ENCODE data around the gene SRP14.
"Not testable (repeated sequence)": the region's sequence is repeated elsewhere in the genome, so short reads cannot be mapped to it uniquely, and the experiment has no call there.

The SRP14 gene

DNA sequence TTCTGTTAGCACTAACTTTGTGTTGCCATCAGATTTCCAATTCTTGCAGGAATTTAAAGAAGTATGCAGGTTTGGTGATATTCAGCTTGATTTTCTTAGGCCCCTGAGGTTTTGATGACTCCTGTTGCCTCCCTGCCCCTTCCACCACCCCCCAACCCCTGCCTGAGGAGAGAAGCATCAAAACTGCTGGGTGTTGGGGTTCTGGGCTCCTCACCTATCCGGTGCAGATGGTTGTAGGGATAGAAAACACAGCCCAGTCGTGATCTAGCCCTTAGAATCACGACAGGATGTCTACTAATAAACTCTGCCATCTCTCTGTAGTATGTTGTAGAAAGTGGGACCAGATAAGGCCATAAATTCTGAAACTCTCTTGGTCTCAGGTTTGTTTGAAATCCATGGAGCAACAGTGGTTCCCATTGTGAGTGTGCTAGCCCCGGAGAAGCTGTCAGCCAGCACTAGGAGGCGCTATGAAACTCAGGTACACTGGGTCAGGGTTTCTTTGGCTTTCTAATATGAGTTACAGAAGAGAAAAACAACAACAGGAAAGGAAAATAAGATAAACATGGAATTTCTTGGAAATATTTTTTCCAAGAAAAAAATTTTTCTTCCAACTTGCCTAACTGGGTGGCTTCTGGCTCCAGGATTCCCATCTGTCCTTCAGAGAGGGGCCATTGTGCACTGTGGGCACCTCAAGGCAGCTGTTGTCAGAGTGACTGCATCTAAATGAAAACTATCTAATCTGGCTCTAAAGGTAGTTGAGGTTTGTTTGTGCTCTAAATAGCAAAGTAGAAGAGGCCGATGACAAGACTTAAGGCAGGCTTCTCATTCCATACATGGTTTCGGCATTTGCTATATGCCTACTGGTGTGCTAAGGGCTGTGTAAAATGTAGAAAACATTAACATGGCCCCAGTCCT, 8.7 kb downstream of the SRP14 start:
- Mint-ChIP-seq H3K9me3 (no peaks in the 10 kb centered on the region), H3K27me3 (no peaks in the 10 kb centered on the region), H3K4me3 (no peak overlapping the region), H3K4me1 (peaks cover 10% of the 10 kb centered on the region), H3K36me3 (peaks cover 4% of the 10 kb centered on the region), H3K27ac (peak overlapping the region; percentile 83)

DNA sequence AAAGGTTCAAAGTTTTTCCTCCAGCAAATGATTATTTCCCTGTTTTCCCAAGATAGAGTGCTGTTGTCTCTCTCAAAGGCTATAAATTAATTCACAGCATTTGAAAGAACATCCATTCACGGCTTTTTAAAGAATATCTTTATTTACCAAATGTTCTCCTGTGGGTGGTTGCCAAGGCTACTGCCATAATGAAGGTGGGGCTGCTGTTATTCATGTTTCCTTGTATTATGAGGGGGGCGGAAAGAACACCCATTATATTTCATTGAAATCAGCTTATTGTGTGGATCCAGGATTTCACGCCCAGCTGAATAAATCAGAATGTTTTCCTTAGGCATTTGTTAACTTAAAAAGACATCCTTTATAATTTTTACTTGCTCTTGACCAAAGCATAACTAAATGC, 10.1 kb downstream of the SRP14 start:
- H3K4me1 Mint-ChIP-seq, result no peaks in the 10 kb centered on the region
- H3K4me3 Mint-ChIP-seq, result no peak overlapping the region
- H3K27me3 Mint-ChIP-seq, result no peaks in the 10 kb centered on the region
- H3K9me3 Mint-ChIP-seq, result no peaks in the 10 kb centered on the region
- no peak overlapping the region for H3K27ac Mint-ChIP-seq
- H3K36me3 Mint-ChIP-seq, result peaks cover 4% of the 10 kb centered on the region

DNA sequence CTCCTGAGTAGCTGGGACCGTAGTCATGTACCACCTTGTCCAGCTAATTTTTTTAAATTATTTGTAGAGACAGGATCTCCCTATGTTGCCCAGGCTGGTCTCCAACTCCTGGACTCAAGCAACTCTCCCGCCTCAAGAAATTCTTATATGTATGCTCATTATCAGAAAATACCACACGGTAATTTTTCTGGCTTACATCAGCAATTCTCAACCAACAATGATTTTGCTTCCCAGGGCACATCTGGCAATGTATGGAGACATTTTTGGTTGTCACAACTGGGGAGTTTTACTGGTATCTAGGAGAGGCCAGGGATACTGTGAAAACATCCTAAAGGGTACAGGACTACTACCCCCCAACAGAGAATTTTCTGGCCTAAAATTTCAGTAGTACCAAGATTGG, 10.8 kb downstream of the SRP14 start:
- Mint-ChIP-seq H3K36me3 (peaks cover 8% of the 10 kb centered on the region), H3K27me3 (no peaks in the 10 kb centered on the region), H3K27ac (no peak overlapping the region), H3K9me3 (no peaks in the 10 kb centered on the region), H3K4me1 (no peaks in the 10 kb centered on the region), H3K4me3 (no peak overlapping the region)

DNA sequence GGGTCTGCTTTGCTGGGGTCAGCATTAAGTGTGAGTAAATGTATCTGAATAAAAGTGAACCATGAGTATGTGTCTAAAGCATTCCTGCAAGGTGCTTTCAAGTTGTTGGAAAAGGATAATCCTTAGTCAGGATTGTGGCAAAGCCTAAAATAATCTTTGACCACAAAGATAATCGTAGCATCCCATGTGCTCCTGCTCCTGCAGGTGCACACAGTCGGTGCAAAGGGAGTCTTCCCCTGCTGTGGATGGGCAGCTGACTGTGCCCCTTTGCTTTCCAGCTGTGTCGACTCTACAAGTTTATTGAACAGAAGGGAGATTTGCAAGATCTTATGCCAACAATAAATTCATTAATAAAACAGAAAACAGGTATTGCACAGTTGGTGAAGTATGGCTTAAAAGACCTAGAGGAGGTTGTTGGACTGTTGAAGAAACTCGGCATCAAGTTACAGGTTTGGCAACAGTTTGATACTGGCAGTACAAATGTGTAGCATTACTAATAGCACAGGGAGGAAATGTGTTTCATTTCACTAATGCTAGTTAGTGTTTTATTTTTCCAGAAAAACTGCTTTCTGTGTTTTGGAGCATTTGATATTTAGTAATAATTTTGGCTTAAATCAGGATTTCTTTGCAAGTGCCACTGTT, 22.6 kb downstream of the SRP14 start:
- Mint-ChIP-seq H3K4me1 (no peaks in the 10 kb centered on the region), H3K27me3 (no peaks in the 10 kb centered on the region), H3K36me3 (peaks cover 45% of the 10 kb centered on the region), H3K4me3 (no peak overlapping the region), H3K9me3 (no peaks in the 10 kb centered on the region), H3K27ac (no peak overlapping the region)

DNA sequence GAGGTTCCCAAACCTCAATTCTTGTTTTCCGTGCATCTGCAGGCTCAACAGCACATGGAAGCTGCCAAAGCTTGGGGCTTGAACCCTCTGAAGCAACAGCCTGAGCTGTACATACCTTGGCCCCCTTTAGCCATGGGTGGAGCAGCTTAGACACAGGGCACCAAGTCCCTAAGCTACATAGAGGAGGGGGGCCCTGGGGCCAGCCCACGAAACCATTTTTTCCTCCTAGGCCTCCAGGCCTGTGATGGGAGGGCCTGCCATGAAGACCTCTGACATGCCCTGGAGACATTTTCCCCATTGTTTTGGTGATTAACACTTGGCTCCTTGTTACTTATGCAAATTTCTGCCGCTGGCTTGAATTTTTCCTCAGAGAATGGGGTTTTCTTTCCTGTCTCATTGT, 24.6 kb downstream of the SRP14 start:
- no peaks in the 10 kb centered on the region for H3K4me1 Mint-ChIP-seq
- no peaks in the 10 kb centered on the region for H3K27me3 Mint-ChIP-seq
- peaks cover 40% of the 10 kb centered on the region for H3K36me3 Mint-ChIP-seq
- H3K4me3 Mint-ChIP-seq, result no peak overlapping the region
- no peaks in the 10 kb centered on the region for H3K9me3 Mint-ChIP-seq
- H3K27ac Mint-ChIP-seq, result no peak overlapping the region

DNA sequence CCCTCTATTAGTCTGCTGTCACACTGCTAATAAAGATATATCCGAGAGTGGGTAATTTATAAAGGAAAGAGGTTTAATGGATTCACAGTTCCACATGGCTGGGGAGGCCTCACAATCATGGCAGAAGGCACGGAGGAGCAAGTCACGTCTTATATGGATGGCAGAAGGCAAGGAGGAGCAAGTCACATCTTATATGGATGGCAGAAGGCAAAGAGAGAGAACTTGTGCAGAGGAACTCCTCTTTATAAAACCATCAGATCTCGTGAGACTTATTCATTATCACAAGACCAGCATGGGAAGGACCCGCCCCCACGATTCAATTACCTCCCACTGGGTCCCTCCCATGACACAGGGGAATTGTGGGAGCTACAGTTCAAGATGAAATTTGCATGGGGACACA, 25.6 kb downstream of the SRP14 start:
- not testable (repeated sequence) for H3K4me3 Mint-ChIP-seq, H3K4me1 Mint-ChIP-seq, H3K9me3 Mint-ChIP-seq, H3K27me3 Mint-ChIP-seq, H3K27ac Mint-ChIP-seq
- peaks cover 46% of the 10 kb centered on the region for H3K36me3 Mint-ChIP-seq

DNA sequence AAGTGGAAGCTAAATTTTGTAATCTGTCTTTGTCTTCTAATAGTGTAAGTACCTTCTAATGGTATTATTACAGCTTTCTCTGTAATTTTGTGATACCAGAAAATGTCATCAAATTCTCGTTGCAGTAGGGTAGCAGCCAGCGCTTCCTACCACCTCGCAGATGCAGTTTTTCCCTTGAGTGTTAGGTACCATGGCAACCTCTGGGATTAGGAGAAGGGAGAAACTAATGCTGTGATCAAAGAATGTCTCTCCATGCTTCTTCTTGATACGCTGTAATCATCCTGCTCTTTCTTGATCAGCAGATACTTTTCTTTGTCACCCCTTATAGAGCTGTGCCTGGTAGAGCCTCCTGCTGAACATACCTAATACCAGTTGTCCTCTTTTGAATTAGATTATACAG, 27.7 kb downstream of the SRP14 start:
- peaks cover 48% of the 10 kb centered on the region for H3K36me3 Mint-ChIP-seq
- no peaks in the 10 kb centered on the region for H3K27me3 Mint-ChIP-seq
- no peaks in the 10 kb centered on the region for H3K9me3 Mint-ChIP-seq
- no peaks in the 10 kb centered on the region for H3K4me1 Mint-ChIP-seq
- H3K4me3 Mint-ChIP-seq, result no peak overlapping the region
- H3K27ac Mint-ChIP-seq, result no peak overlapping the region

DNA sequence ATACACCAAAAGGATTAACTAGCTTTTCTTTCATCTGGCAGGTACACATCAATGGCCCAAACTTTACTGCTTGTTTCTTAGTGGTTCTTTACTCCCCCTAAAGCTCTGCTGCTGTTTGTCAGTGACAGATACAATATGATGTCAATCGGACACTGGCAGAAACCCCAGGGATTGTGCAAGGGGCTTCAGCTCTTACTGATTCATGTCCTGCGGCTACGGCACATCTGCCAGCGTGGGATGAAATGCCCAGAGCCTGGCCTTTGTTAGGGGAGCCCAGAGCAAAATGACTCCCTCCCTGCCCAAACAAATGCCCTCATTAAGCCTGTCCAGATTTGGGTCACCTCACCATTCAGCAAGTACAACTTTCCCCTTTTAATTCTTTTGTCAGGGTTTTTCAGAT, 28.3 kb downstream of the SRP14 start:
- Mint-ChIP-seq H3K9me3 (no peaks in the 10 kb centered on the region), H3K27me3 (no peaks in the 10 kb centered on the region), H3K4me3 (no peak overlapping the region), H3K27ac (no peak overlapping the region), H3K36me3 (peaks cover 49% of the 10 kb centered on the region), H3K4me1 (no peaks in the 10 kb centered on the region)

DNA sequence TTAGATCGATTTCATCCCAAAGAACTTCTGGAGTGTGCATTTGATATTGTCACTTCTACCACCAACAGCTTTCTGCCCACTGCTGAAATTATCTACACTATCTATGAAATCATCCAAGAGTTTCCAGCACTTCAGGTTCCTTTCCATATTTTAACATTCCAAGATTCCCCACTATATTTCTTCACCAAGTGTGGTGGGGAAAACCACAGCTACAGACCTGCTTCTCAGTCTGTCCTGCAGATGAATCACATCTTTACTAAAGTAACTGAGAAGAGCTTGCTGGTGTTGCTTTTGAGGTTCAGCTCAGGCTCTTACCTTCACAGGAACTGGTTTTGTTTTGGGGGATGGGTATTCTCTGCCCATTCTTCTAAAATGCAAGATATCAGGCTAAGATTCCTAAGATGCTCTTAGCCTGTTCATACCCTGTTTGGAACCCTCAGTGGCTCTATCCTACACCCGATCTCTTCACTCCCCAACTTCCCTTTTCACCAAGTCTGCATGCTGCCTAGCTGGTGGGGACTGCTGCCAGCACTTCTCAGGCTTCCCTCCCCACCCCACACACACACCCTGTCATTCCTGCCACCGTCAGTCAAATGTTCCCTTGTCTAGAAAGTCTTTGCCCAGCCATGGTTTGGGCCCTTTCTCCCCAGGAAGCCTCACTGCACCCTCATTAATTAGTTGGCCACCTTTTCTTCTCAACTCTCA, 30.8 kb downstream of the SRP14 start:
- Mint-ChIP-seq H3K4me1 (no peaks in the 10 kb centered on the region), H3K27ac (no peak overlapping the region), H3K27me3 (no peaks in the 10 kb centered on the region), H3K4me3 (no peak overlapping the region), H3K36me3 (peaks cover 36% of the 10 kb centered on the region), H3K9me3 (no peaks in the 10 kb centered on the region)

DNA sequence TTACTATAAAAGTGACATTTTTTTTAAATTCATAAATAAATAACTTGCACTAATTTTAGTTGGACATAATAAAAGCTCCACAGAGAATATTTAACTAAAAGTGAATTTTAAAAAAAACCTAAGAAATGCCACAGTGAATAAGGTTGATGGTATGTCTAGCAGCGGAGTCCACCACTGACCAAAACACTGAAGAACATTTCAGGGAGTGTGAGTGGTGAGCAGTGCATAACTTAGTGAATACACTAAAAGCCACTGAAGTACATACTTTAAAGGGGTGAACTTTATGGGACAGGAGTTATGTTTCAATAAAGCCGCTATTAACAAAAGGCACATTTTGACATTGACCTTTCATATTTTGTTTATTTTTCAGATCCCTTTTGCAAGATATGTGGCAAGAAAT, 32.3 kb downstream of the SRP14 start:
- H3K4me1 Mint-ChIP-seq, result no peaks in the 10 kb centered on the region

DNA sequence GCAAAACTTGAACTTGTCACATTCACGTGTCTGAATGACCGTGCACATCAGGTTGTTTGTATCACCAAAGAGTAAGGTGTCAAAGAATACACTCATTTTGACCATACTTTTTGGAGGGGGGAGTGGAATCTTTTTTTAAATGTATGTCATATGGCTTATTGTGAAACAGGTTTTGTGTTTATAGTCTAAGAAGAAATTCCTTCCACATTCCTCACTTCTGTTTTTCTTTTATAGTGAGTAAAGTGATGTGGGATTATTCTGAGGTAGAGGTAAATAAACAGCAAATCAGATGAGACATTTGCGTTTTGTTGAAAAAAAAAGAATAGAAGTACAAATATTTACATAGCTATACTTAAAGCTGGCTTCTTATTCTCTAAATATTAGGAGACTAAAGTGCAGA, 33.0 kb downstream of the SRP14 start:
- Mint-ChIP-seq H3K9me3 (no peaks in the 10 kb centered on the region), H3K27me3 (no peaks in the 10 kb centered on the region), H3K4me1 (no peaks in the 10 kb centered on the region), H3K36me3 (peaks cover 21% of the 10 kb centered on the region), H3K4me3 (no peak overlapping the region), H3K27ac (no peak overlapping the region)

More for the DNA sequence above, 32.3 kb downstream of the SRP14 start:
- Mint-ChIP-seq H3K27me3 (no peaks in the 10 kb centered on the region), H3K36me3 (peaks cover 24% of the 10 kb centered on the region), H3K27ac (no peak overlapping the region), H3K9me3 (no peaks in the 10 kb centered on the region), H3K4me3 (no peak overlapping the region)

DNA sequence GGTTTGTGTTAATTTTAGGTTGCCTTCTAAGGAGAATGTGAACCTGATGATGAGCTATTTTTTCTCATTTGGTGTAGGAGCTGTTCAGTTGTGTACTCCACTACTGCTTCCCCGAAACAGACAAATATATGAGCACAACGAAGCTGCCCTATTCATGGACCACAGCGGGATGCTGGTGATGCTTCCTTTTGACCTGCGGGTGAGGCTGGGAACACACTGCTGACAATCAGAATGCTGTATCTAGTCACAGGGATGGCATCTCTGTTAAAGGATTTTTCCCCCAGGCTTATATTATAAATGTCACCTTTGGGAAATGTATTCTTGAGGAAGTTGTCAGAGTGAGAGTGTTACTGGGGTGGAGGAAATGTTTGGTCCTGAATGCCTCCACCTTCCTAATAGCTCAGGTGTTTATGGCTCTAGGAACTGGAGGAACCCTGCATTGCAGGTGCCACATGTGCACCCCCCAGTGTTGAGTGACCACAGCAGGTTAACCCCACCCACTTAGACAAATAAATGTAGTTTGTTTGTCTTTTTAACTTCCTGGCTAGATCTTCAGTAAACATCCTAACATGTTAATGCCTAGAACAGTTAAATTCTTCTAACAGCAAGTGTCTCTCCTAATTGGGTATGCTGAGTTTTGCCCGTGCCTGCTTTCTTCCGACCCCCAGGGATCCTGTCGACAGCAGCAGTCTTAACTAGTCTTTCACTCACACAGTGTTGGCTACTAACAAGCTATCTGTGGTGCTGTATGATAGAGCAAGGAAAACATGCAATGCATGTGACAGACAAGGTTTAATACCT, 35.7 kb downstream of the SRP14 start:
- no peaks in the 10 kb centered on the region for H3K4me1 Mint-ChIP-seq
- H3K9me3 Mint-ChIP-seq, result no peaks in the 10 kb centered on the region
- no peak overlapping the region for H3K27ac Mint-ChIP-seq
- H3K36me3 Mint-ChIP-seq, result peaks cover 14% of the 10 kb centered on the region
- H3K4me3 Mint-ChIP-seq, result no peak overlapping the region
- no peaks in the 10 kb centered on the region for H3K27me3 Mint-ChIP-seq

DNA sequence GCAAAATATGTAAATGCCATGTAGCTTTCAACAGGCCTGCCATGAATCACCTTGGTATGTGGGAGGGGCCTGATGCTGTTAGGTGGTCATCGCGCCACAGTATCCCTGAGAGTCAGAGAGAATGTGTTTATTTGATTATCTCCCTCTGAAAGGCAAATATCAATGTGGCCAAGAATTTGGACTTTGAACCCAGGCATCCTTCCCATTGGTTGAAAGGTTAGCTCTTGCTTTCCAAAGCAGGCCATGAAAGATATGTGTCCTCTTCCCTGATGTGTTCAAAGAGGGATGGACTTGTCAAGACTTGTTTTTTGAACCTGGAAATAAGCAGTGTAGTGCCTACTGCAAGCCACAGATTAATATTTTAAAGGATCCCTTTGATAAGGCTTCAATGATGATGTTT, 36.7 kb downstream of the SRP14 start:
- H3K36me3 Mint-ChIP-seq, result peaks cover 15% of the 10 kb centered on the region
- no peaks in the 10 kb centered on the region for H3K9me3 Mint-ChIP-seq
- no peaks in the 10 kb centered on the region for H3K4me1 Mint-ChIP-seq
- H3K4me3 Mint-ChIP-seq, result no peak overlapping the region
- H3K27me3 Mint-ChIP-seq, result no peaks in the 10 kb centered on the region
- no peak overlapping the region for H3K27ac Mint-ChIP-seq

DNA sequence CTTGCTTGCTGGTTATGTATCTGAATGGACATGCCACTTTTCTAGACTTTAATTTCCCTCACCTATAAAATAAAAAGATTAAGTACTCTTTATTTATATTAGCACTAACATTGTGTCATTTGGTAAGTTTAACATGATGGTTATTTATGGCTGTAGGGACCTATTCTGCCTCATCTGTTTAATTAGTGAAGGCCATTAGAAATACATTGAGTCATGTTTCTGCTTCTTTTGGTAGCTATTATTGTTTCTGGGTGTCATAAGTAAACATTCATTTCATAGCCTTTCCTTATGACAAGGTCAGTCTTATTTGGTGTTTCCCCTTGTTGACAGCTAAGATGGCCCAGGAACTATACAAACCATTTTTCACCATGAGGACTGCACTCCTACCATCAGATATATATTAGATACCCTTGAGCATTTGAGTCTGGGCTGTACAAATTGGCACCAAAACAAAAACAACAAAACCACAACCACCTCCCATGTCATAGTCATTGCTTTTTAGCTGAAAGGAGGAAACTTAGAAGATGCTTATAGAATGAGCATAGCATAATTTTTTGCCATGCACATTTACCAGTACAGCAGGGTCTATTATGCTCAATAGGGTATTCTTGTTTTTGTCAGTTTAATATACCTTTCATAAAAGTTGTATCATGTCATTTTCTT, 39.3 kb downstream of the SRP14 start:
- Mint-ChIP-seq H3K36me3 (peaks cover 16% of the 10 kb centered on the region), H3K4me3 (no peak overlapping the region), H3K27me3 (no peaks in the 10 kb centered on the region), H3K4me1 (no peaks in the 10 kb centered on the region), H3K27ac (no peak overlapping the region), H3K9me3 (no peaks in the 10 kb centered on the region)

DNA sequence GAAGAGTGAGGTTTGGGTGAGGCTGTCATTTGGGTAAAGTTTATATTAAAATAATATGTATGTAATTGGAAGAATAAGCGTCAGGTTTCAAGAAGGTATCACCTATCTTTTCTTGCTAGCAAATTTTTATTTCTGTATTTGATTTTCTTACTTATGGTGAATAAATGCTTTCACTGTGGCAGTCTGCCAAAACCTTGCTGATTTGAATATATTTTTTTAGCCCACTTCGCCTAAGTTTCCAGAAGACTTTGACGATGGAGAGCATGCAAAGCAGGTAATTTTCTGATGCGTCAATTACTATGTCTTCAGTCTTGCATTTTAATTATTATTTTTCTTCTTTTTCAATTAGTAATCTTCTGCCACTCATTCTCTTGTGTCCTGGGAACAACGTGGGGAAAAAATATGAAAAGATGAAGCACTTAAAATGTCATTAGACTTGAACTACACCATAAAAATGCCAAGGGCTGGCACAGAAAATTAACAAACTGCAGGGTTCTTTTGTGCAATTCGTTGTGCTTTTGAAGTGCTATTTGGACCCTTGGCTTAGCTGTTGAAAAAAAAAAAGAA, 40.4 kb downstream of the SRP14 start:
- Mint-ChIP-seq H3K4me3 (no peak overlapping the region), H3K9me3 (no peaks in the 10 kb centered on the region), H3K27ac (no peak overlapping the region), H3K4me1 (no peaks in the 10 kb centered on the region), H3K36me3 (peaks cover 18% of the 10 kb centered on the region), H3K27me3 (no peaks in the 10 kb centered on the region)
